Ascending aorta (tissue), 2 donors: ENCODE measurements around the gene CEACAM20. TPM values are rescaled to one million over a fixed set of nuclear protein-coding genes. Genes with fewer than 3 reads are reported as not detected.
"Not testable (repeated sequence)": the region's sequence is repeated elsewhere in the genome, so short reads cannot be mapped to it uniquely, and the experiment has no call there.

Source experiments
- DNase-seq, 2 donors: peaks; one replicate each; pipeline ENCODE4 v3.0.0-alpha.2; 2019; ENCODE audit warnings: low spot score in 2 of 2
- H3K27ac ChIP-seq, 2 donors: fragments of 200-600 bp; sonication (generic); one replicate each; pipeline ENCODE4 v1.5.1; 2016 to 2017; ENCODE audit warnings: mild to moderate bottlenecking in 1 of 2
- H3K27me3 ChIP-seq: fragments of 200-600 bp; sonication (generic); one replicate; pipeline ENCODE4 v1.5.1; 2017
- H3K36me3 ChIP-seq, 2 donors: fragments of 200-600 bp; sonication (generic); one replicate each; pipeline ENCODE4 v1.5.1; 2016
- H3K4me1 ChIP-seq, 2 donors: fragments of 200-600 bp; sonication (generic); one replicate each; pipeline ENCODE4 v1.5.1; 2016 to 2017; ENCODE audit warnings: mild to moderate bottlenecking in 1 of 2
- H3K4me3 ChIP-seq, 2 donors: fragments of 200-600 bp; sonication (generic); one replicate each; pipeline ENCODE4 v1.5.1; 2016 to 2017; ENCODE audit warnings: mild to moderate bottlenecking in 1 of 2
- H3K9me3 ChIP-seq, 2 donors: fragments of 200-600 bp; sonication (generic); one replicate each; pipeline ENCODE4 v1.5.1; 2016
- CTCF ChIP-seq, 3 experiments: fragments of 200-600 bp in 2 of 3; fragments of 450-650 bp in 1 of 3; sonication (generic) in 2 of 3; IDR thresholded peaks; one replicate each; pipeline ENCODE4 v1.5.1; 2016 to 2019; ENCODE audit warnings: antibody characterized with exemption in 3 of 3, mild to moderate bottlenecking in 1 of 3, moderate library complexity in 1 of 3
- intact Hi-C: fragments of 100-400 bp; cut with DNase I; formaldehyde crosslinking; loops from one replicate; pipeline ENCODE4 v1.15.1; 2023
- total RNA-seq: library from RNA; depleted of rRNA; stranded (reverse); fragments of >200 nt; gene quantifications from one replicate; pipeline ENCODE4 v1.1.0, GENCODE V29; 2016

CEACAM20 gene
- total RNA-seq, 1 donor from 2014 or later: not detected

DNA sequence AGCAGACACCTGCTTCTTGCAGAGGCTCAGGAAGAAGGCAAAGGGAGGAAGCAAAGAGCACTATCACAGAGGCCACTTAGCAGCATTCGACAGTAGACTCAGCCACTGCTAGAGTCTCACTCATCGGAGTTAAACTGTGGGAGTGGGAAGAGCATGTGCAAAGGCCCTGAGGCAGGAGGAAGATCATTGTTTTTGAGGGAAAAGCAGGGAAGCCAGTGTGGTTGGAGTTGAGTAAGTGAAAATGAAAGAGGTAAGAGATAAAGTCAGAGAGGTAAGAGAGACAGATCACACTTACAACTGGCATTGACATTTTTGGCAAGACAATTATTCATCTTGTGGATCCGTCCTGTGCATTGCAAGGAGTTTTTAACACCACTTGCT is 41.1 kb upstream of the CEACAM20 start:
- no peak for DNase-seq
- intact Hi-C loops: no loop called here
- Histone ChIP-seq H3K27ac (no peak overlapping the region), H3K27me3 (no peaks in the 10 kb centered on the region), H3K9me3 (no peaks in the 10 kb centered on the region), H3K4me3 (no peak overlapping the region), H3K36me3 (no peaks in the 10 kb centered on the region), H3K4me1 (no peaks in the 10 kb centered on the region)
- TF ChIP-seq CTCF (IDR thresholded peaks at IDR 0.05): no peak

DNA sequence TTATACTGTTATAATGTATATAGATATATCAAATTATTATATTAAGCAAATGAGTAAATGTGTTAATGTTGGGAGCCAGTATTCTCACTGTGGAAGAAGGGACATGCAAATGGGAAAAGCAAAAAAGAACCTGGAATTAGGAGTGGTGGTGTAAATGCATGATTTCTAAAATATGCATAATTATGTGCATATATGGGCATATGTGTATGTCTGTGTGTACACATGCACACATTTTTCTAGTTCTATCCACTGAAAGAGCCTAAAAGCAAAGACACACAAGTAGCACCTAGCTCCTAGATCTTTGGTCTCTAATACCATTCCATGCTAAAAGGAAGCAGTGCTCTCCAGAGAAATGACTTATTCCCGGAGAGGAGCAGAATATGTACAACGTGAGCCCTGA is 38.3 kb upstream of the CEACAM20 start:
- H3K36me3 ChIP-seq: no peaks in the 10 kb centered on the region
- H3K9me3 ChIP-seq: no peaks in the 10 kb centered on the region
- TF ChIP-seq CTCF (IDR thresholded peaks at IDR 0.05): no peak
- H3K27ac ChIP-seq: no peak overlapping the region
- no peak overlapping the region for H3K4me3 ChIP-seq
- intact Hi-C loops: no loop called here
- no peaks in the 10 kb centered on the region for H3K27me3 ChIP-seq
- DNase-seq: no peak
- no peaks in the 10 kb centered on the region for H3K4me1 ChIP-seq

- Histone ChIP-seq H3K4me1 (no peaks in the 10 kb centered on the region), H3K27ac (no peak overlapping the region), H3K36me3 (no peaks in the 10 kb centered on the region), H3K27me3 (no peaks in the 10 kb centered on the region), H3K4me3 (no peak overlapping the region), H3K9me3 (no peaks in the 10 kb centered on the region)
- intact Hi-C loops: no loop called here
- no peak for DNase-seq
- TF ChIP-seq CTCF (IDR thresholded peaks at IDR 0.05): no peak
These were observed 37.5 kb upstream of the CEACAM20 start for GRCh38 chr19:44566984-44567383.

DNA sequence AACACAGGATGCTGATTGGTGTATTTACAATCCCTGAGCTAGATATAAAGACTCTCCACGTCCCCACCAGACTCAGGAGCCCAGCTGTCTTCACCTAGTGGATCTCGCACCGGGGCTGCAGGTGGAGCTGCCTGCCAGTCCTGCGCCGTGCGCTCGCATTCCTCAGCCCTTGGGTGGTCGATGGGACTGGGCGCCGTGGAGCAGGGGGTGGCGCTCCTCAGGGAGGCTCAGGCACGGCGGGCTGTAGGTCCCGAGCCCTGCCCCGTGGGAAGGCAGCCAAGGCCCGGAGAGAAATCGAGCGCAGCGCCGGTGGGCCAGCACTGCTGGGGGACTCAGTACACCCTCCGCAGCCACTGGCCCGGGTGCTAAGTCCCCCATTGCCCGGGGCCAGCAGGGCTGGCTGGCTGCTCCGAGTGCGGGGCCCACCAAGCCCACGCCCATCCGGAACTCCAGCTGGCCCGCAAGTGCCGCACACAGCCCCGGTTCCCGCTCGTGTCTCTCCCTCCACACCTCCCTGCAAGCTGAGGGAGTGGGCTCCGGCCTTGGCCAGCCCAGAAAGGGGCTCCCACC is 33.7 kb upstream of the CEACAM20 start:
- H3K27ac ChIP-seq, H3K36me3 ChIP-seq, H3K9me3 ChIP-seq, DNase-seq, intact Hi-C loops, H3K4me1 ChIP-seq, H3K27me3 ChIP-seq, H3K4me3 ChIP-seq: not testable (repeated sequence)

GRCh38 chr19:44557933-44558332 is 28.5 kb upstream of the CEACAM20 start:
- Histone ChIP-seq H3K9me3 (no peaks in the 10 kb centered on the region), H3K27ac (no peak overlapping the region), H3K4me3 (no peak overlapping the region), H3K36me3 (no peaks in the 10 kb centered on the region), H3K4me1 (no peaks in the 10 kb centered on the region), H3K27me3 (no peaks in the 10 kb centered on the region)
- no peak for DNase-seq
- no peak for TF ChIP-seq CTCF (IDR thresholded peaks at IDR 0.05)
- intact Hi-C loops: no loop called here

DNA sequence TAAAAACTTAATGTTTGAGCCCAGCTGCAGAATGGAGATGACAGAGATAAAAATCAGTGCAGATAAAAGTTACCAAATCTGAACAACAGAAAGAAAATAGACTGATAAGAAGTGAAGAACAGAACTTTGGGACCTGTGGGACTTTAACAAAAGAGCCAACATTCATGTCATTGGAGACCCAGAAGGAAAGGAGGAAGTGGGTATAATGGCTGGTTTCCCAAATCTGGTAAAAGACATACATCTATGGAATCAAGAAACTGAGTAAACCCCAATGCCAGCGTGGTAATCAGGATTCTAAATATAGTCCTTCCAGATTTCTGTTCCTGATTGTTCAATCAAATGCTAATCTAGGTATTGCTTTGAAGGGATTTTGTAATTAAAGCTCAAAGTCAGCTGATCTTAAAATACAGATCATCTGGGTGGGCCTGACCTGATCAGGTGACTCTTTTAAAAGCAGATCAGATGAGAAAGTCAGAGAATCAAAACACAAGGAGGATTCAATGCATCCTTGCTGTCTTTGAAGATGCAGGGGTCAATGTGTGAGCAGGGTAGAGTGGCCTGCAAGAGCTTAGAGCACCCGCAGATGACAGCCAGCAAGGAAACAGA is 25.3 kb upstream of the CEACAM20 start:
- Histone ChIP-seq H3K27ac (no peak overlapping the region), H3K4me3 (no peak overlapping the region), H3K27me3 (no peaks in the 10 kb centered on the region), H3K4me1 (no peaks in the 10 kb centered on the region), H3K9me3 (no peaks in the 10 kb centered on the region), H3K36me3 (no peaks in the 10 kb centered on the region)
- no peak for DNase-seq
- TF ChIP-seq CTCF (IDR thresholded peaks at IDR 0.05): no peak
- intact Hi-C loops: no loop called here
